Vagina (tissue), 2 donors: ENCODE results near the gene PSMD12. TPM values are rescaled to one million over a fixed set of nuclear protein-coding genes. Genes with fewer than 3 reads are reported as not detected.

Experiments
- DNase-seq, 2 donors: peaks; one replicate each; pipeline ENCODE4 v3.0.0-alpha.2; 2017; ENCODE audit errors: extremely low spot score in 2 of 2
- H3K27ac ChIP-seq: fragments of 200-600 bp; sonication (generic); one replicate; pipeline ENCODE4 v1.5.1; 2019
- H3K27me3 ChIP-seq: fragments of 200-600 bp; sonication (generic); one replicate; pipeline ENCODE4 v1.5.1; 2019
- H3K36me3 ChIP-seq, 2 donors: fragments of 200-600 bp; sonication (generic); one replicate each; pipeline ENCODE4 v1.5.1; 2017 to 2019
- H3K4me1 ChIP-seq: fragments of 200-600 bp; sonication (generic); one replicate; pipeline ENCODE4 v1.5.1; 2019
- H3K4me3 ChIP-seq, 2 donors: fragments of 200-600 bp; sonication (generic); 1 replicate in 1 of 2; 2 replicates in 1 of 2; pipeline ENCODE4 v1.5.1; 2016 to 2019
- H3K9me3 ChIP-seq: fragments of 200-600 bp; sonication (generic); one replicate; pipeline ENCODE4 v1.5.1; 2019
- CTCF ChIP-seq, 3 experiments: fragments of 450-650 bp in 2 of 3; fragments of 200-600 bp in 1 of 3; sonication (generic) in 1 of 3; IDR thresholded peaks; one replicate each; pipeline ENCODE4 v1.5.1; 2017 to 2019; ENCODE audit warnings: antibody characterized with exemption in 3 of 3, mild to moderate bottlenecking in 2 of 3, moderate library complexity in 2 of 3
- POLR2A ChIP-seq, 2 donors: fragments of 450-650 bp; IDR thresholded peaks; one replicate each; pipeline ENCODE4 v1.6.1; 2017; ENCODE audit warnings: antibody characterized with exemption in 2 of 2, mild to moderate bottlenecking in 2 of 2, moderate library complexity in 2 of 2
- POLR2AphosphoS5 ChIP-seq, 2 donors: sonication (generic); formaldehyde crosslinking; IDR thresholded peaks; one replicate each; pipeline ENCODE4 v1.9.0; 2017; ENCODE audit warnings: antibody characterized with exemption in 2 of 2, mild to moderate bottlenecking in 2 of 2, low read depth in 1 of 2; ENCODE audit not compliant: insufficient read depth in 1 of 2
- intact Hi-C: fragments of 100-400 bp; cut with DNase I; formaldehyde crosslinking; loops from one replicate; pipeline ENCODE4 v1.15.1; 2023
- total RNA-seq: library from RNA; depleted of rRNA; stranded (reverse); fragments of >200 nt; gene quantifications from one replicate; pipeline ENCODE4 v1.2.3, GENCODE V29; 2016

PSMD12 gene
- total RNA-seq, 1 donor from 2014 or later, result 26.0 TPM

DNA sequence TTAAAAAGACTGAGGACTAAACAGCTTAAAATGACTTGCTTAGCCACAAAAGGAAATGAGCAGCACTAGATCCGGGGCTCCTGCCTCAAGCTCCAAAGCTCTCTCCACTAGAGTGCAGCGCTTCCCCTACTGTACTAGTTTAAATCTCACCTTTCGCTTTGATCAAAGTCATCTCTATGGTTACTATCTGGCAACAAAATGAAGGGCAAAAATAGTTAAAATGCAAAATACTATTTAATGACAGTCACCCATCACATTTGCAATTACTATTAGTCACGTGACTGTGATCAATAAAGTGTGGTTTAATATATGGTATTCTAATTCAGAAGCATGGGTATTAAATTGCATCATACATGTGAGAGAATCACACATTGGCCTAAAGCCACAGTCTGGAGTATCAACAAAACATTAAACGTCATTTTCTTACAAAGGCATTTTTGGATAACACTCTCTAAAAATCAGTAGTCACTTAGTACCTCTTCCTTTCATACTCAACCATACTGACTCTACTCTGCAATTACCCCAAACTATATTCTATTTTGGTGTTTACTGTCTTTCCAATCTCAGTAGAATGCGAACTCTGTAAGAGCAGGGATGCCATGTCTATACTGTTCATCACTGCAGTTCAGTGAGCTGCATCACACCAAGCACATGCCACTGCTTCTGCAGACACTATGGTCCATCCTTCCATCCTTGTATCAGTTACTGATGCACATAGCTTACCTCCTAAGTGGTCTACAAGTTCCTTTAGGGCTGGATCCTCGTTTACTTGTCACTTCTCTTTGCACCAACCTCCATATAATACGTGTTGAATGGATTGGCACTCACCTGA, 6.2 kb downstream of the PSMD12 start:
- Histone ChIP-seq H3K4me1 (peaks cover 65% of the 10 kb centered on the region), H3K9me3 (no peaks in the 10 kb centered on the region), H3K36me3 (peaks cover 0 to 23% of the 10 kb centered on the region in 2 donors), H3K4me3 (no peak overlapping the region), H3K27me3 (no peaks in the 10 kb centered on the region), H3K27ac (no peak overlapping the region)
- no peak for TF ChIP-seq CTCF (IDR thresholded peaks at IDR 0.05)
- TF ChIP-seq POLR2A (IDR thresholded peaks at IDR 0.05), result no peak
- no peak for TF ChIP-seq POLR2AphosphoS5 (IDR thresholded peaks at IDR 0.05; ENCODE audit: insufficient read depth in 1 of 2, low read depth in 1 of 2)
- intact Hi-C loops, result no loop called here
- DNase-seq, result no peak

GRCh38 chr17:67358612-67359011, 7.8 kb downstream of the PSMD12 start:
- intact Hi-C loops, result no loop called here
- Histone ChIP-seq H3K27ac (no peak overlapping the region), H3K4me3 (no peak overlapping the region), H3K4me1 (peaks cover 49% of the 10 kb centered on the region), H3K27me3 (no peaks in the 10 kb centered on the region), H3K36me3 (peaks cover 0 to 30% of the 10 kb centered on the region in 2 donors), H3K9me3 (no peaks in the 10 kb centered on the region)
- no peak for TF ChIP-seq CTCF (IDR thresholded peaks at IDR 0.05)
- TF ChIP-seq POLR2AphosphoS5 (IDR thresholded peaks at IDR 0.05; ENCODE audit: insufficient read depth in 1 of 2, low read depth in 1 of 2), result no peak
- TF ChIP-seq POLR2A (IDR thresholded peaks at IDR 0.05), result no peak
- no peak for DNase-seq

GRCh38 chr17:67353929-67354574, 12.3 kb downstream of the PSMD12 start:
- intact Hi-C loops, result no loop called here

GRCh38 chr17:67353161-67353560, 13.2 kb downstream of the PSMD12 start:
- Histone ChIP-seq H3K27ac (no peak overlapping the region), H3K36me3 (peaks cover 6 to 81% of the 10 kb centered on the region in 2 donors), H3K27me3 (no peaks in the 10 kb centered on the region), H3K4me1 (no peaks in the 10 kb centered on the region), H3K9me3 (no peaks in the 10 kb centered on the region), H3K4me3 (no peak overlapping the region)
- TF ChIP-seq POLR2AphosphoS5 (IDR thresholded peaks at IDR 0.05; ENCODE audit: insufficient read depth in 1 of 2, low read depth in 1 of 2), result no peak
- TF ChIP-seq POLR2A (IDR thresholded peaks at IDR 0.05), result no peak
- no peak for TF ChIP-seq CTCF (IDR thresholded peaks at IDR 0.05)
- intact Hi-C loops, result no loop called here
- DNase-seq, result no peak

More at GRCh38 chr17:67353929-67354574, 12.3 kb downstream of the PSMD12 start:
- no peak overlapping the region for H3K4me3 ChIP-seq
- no peaks in the 10 kb centered on the region for H3K9me3 ChIP-seq
- H3K27ac ChIP-seq, result no peak overlapping the region
- H3K27me3 ChIP-seq, result no peaks in the 10 kb centered on the region
- H3K4me1 ChIP-seq, result peaks cover 6% of the 10 kb centered on the region
- no peak for DNase-seq
- peaks cover 6 to 72% of the 10 kb centered on the region in 2 donors for H3K36me3 ChIP-seq
- TF ChIP-seq CTCF (IDR thresholded peaks at IDR 0.05) (no peak), POLR2AphosphoS5 (IDR thresholded peaks at IDR 0.05; ENCODE audit: insufficient read depth in 1 of 2, low read depth in 1 of 2) (no peak), POLR2A (IDR thresholded peaks at IDR 0.05) (no peak)

GRCh38 chr17:67349420-67349819, 17.0 kb downstream of the PSMD12 start:
- intact Hi-C loops, result no loop called here
- no peaks in the 10 kb centered on the region for H3K27me3 ChIP-seq
- H3K27ac ChIP-seq, result no peak overlapping the region
- TF ChIP-seq POLR2A (IDR thresholded peaks at IDR 0.05) (no peak), POLR2AphosphoS5 (IDR thresholded peaks at IDR 0.05; ENCODE audit: insufficient read depth in 1 of 2, low read depth in 1 of 2) (no peak), CTCF (IDR thresholded peaks at IDR 0.05) (no peak)
- H3K4me1 ChIP-seq, result no peaks in the 10 kb centered on the region
- H3K9me3 ChIP-seq, result no peaks in the 10 kb centered on the region
- DNase-seq, result no peak
- peaks cover 6 to 90% of the 10 kb centered on the region in 2 donors for H3K36me3 ChIP-seq
- no peak overlapping the region for H3K4me3 ChIP-seq
